ENCODE results near the gene COPRS.

DNA sequence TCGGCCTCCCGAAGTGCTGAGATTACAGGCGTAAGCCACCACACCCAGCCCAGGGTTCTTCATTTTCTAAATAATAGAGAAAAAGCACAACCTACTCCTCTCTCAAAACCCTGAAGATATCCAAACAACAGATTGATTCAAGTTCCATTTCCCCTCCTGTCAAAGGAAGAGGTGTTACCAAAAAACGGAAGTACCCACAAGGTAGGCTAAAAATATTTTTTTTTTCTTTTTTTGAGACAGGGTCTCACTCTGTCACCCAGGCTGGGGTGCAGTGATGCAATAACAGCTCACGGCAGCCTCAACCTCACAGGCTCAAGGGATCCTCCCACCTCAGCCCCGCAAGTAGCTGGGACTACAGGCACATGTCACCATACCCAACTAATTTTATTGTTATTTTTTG is 23.5 kb upstream of the COPRS start:
- TF ChIP-seq, protein P1, sequence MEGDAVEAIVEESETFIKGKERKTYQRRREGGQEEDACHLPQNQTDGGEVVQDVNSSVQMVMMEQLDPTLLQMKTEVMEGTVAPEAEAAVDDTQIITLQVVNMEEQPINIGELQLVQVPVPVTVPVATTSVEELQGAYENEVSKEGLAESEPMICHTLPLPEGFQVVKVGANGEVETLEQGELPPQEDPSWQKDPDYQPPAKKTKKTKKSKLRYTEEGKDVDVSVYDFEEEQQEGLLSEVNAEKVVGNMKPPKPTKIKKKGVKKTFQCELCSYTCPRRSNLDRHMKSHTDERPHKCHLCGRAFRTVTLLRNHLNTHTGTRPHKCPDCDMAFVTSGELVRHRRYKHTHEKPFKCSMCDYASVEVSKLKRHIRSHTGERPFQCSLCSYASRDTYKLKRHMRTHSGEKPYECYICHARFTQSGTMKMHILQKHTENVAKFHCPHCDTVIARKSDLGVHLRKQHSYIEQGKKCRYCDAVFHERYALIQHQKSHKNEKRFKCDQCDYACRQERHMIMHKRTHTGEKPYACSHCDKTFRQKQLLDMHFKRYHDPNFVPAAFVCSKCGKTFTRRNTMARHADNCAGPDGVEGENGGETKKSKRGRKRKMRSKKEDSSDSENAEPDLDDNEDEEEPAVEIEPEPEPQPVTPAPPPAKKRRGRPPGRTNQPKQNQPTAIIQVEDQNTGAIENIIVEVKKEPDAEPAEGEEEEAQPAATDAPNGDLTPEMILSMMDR (IDR thresholded peaks at IDR 0.05) = no peak
- TF ChIP-seq POLR2A (IDR thresholded peaks at IDR 0.05) (no peak), EP300 (IDR thresholded peaks at IDR 0.05) (no peak)
